Panc1 (cell line): ENCODE data around the gene BBS5. TPM values are rescaled to one million over a fixed set of nuclear protein-coding genes. Genes with fewer than 3 reads are reported as not detected.

Source experiments
- ATAC-seq: fragments of 200-7000 bp; cut with Tn5 transposase; 2 replicates; pipeline ENCODE4 v1.9.1; 2020; ENCODE audit warnings: mild to moderate bottlenecking, moderate library complexity
- BruUV-seq: library from RNA; stranded (reverse); fragments of 400-500 nt; replicated peaks from 2 replicates; lab custom pipeline; 2021; lab: Mats Ljungman, UMichigan
- CTCF ChIA-PET: fragments of 300-600 bp; sonication (Branson Sonifier 250); formaldehyde crosslinking; loops from one replicate; lab custom pipeline; 2022; ENCODE audit warnings: antibody characterized with exemption; lab: Charles Lee
- POLR2A ChIA-PET: fragments of 300-600 bp; sonication (Branson Sonifier 250); formaldehyde crosslinking; loops from one replicate; lab custom pipeline; 2022; ENCODE audit warnings: antibody characterized with exemption; lab: Charles Lee
- DNase-seq: peaks from one replicate; pipeline ENCODE4 v3.0.0-alpha.2; 2010; ENCODE audit warnings: low read depth, low spot score
- H3K27ac ChIP-seq: 2 replicates; pipeline ENCODE4 v1.5.1; 2011; ENCODE audit warnings: mild to moderate bottlenecking, low read length, inconsistent platforms
- H3K27me3 ChIP-seq: fragments of 200-500 bp; sonication (Bioruptor generic); 2 replicates; pipeline ENCODE4 v1.6.0; 2014; ENCODE audit warnings: low read length, inconsistent platforms; ENCODE audit not compliant: control insufficient read depth, insufficient read depth
- H3K36me3 ChIP-seq: fragments of 200-500 bp; sonication (Bioruptor generic); 2 replicates; pipeline ENCODE4 v1.5.1; 2014; ENCODE audit warnings: inconsistent platforms, mild to moderate bottlenecking, low read length, moderate library complexity; ENCODE audit not compliant: control insufficient read depth, insufficient read depth
- H3K4me1 ChIP-seq: 2 replicates; pipeline ENCODE4 v1.5.1; 2011; ENCODE audit warnings: inconsistent platforms, mild to moderate bottlenecking, low read length, moderate library complexity; ENCODE audit not compliant: control insufficient read depth, insufficient read depth
- H3K4me3 ChIP-seq, 2 experiments: 2 replicates each; pipeline ENCODE4 v1.5.1; 2011 to 2012; ENCODE audit warnings: low read depth in 2 of 2, low read length in 2 of 2, mild to moderate bottlenecking in 2 of 2, inconsistent platforms in 1 of 2, moderate library complexity in 1 of 2
- H3K9me3 ChIP-seq: fragments of 200-500 bp; sonication (Bioruptor generic); 2 replicates; pipeline ENCODE4 v1.5.1; 2014; ENCODE audit warnings: low read depth, mild to moderate bottlenecking, inconsistent platforms, low read length, moderate library complexity; ENCODE audit not compliant: control insufficient read depth, insufficient read depth
- POLR2AphosphoS5 ChIP-seq: IDR thresholded peaks from 2 replicates; pipeline ENCODE4 v1.6.1; 2012; ENCODE audit warnings: mild to moderate bottlenecking, low read depth, low read length, moderate library complexity
- SIN3A ChIP-seq: IDR thresholded peaks from 2 replicates; pipeline ENCODE4 v1.6.1; 2012; ENCODE audit warnings: low read depth, mild to moderate bottlenecking, low read length, moderate library complexity, borderline replicate concordance; ENCODE audit not compliant: insufficient read depth
- TCF7L2 ChIP-seq: IDR thresholded peaks from 2 replicates; pipeline ENCODE4 v1.6.1; 2011; ENCODE audit warnings: mild to moderate bottlenecking, low read depth, low read length, inconsistent platforms
- in situ Hi-C: cut with HindIII; loops from 2 replicates; pipeline ENCODE4 v1.10.0; 2016; ENCODE audit warnings: low sequenced_read_pairs, low pct_unique_long_range_greater_than_20kb
- intact Hi-C: fragments of 100-400 bp; cut with micrococcal nuclease; formaldehyde crosslinking; loops from one replicate; pipeline ENCODE4 v1.10.0; 2022; ENCODE audit not compliant: unreplicated experiment
- total RNA-seq: library from RNA; stranded (reverse); gene quantifications from one replicate; pipeline ENCODE4 v1.2.1, GENCODE V29; 2021; ENCODE audit not compliant: unreplicated experiment
- TF ChIP-seq, protein P1 (sequence below): fragments of 450-650 bp; IDR thresholded peaks from 2 replicates; pipeline ENCODE4 v1.5.1; 2017; ENCODE audit warnings: mild to moderate bottlenecking
- TF ChIP-seq, protein P2 (sequence below), 2 experiments: IDR thresholded peaks; 2 replicates each; pipeline ENCODE4 v1.6.1; 2011 to 2012; ENCODE audit warnings: low read depth in 2 of 2, control low read depth in 1 of 2, low read length in 1 of 2, mild to moderate bottlenecking in 1 of 2, moderate library complexity in 1 of 2; ENCODE audit not compliant: insufficient read depth in 1 of 2

BBS5 gene
- total RNA-seq, 1 experiment from 2014 or later: 7.5 TPM

DNA sequence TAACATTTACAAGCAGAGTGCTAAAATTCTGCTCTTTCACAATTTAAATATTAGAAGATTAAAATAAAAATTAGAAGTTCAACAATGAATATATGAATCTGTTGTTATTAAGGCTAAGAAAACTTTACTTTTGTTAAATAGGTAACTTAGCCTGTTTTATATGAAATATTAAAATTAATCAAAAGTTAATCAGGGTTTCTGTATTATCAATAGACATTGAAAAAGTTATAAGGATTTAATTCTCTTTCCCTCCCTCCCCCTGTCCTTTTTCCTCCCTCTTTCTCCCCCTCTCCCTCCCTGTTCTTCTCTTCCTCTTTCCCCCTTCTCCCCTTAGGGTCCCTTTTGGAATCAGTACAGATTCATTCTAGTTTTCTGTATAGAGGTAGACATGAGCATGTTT lies 12.1 kb downstream of the BBS5 start:
- H3K9me3 ChIP-seq: no peaks in the 10 kb centered on the region
- H3K4me1 ChIP-seq: no peaks in the 10 kb centered on the region
- ATAC-seq (no peak), DNase-seq (no peak)
- POLR2A ChIA-PET: no interaction called here
- H3K27ac ChIP-seq: no peak overlapping the region
- intact Hi-C loops: no loop called here
- BruUV-seq: no TSS peak
- CTCF ChIA-PET: no interaction called here
- no peaks in the 10 kb centered on the region; the same call in none of the 2 replicates for H3K36me3 ChIP-seq
- no peak overlapping the region for H3K4me3 ChIP-seq
- in situ Hi-C loops: no loop called here
- no peaks in the 10 kb centered on the region for H3K27me3 ChIP-seq
- TF ChIP-seq, protein P1, sequence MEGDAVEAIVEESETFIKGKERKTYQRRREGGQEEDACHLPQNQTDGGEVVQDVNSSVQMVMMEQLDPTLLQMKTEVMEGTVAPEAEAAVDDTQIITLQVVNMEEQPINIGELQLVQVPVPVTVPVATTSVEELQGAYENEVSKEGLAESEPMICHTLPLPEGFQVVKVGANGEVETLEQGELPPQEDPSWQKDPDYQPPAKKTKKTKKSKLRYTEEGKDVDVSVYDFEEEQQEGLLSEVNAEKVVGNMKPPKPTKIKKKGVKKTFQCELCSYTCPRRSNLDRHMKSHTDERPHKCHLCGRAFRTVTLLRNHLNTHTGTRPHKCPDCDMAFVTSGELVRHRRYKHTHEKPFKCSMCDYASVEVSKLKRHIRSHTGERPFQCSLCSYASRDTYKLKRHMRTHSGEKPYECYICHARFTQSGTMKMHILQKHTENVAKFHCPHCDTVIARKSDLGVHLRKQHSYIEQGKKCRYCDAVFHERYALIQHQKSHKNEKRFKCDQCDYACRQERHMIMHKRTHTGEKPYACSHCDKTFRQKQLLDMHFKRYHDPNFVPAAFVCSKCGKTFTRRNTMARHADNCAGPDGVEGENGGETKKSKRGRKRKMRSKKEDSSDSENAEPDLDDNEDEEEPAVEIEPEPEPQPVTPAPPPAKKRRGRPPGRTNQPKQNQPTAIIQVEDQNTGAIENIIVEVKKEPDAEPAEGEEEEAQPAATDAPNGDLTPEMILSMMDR: no peak
- TF ChIP-seq, protein P2, sequence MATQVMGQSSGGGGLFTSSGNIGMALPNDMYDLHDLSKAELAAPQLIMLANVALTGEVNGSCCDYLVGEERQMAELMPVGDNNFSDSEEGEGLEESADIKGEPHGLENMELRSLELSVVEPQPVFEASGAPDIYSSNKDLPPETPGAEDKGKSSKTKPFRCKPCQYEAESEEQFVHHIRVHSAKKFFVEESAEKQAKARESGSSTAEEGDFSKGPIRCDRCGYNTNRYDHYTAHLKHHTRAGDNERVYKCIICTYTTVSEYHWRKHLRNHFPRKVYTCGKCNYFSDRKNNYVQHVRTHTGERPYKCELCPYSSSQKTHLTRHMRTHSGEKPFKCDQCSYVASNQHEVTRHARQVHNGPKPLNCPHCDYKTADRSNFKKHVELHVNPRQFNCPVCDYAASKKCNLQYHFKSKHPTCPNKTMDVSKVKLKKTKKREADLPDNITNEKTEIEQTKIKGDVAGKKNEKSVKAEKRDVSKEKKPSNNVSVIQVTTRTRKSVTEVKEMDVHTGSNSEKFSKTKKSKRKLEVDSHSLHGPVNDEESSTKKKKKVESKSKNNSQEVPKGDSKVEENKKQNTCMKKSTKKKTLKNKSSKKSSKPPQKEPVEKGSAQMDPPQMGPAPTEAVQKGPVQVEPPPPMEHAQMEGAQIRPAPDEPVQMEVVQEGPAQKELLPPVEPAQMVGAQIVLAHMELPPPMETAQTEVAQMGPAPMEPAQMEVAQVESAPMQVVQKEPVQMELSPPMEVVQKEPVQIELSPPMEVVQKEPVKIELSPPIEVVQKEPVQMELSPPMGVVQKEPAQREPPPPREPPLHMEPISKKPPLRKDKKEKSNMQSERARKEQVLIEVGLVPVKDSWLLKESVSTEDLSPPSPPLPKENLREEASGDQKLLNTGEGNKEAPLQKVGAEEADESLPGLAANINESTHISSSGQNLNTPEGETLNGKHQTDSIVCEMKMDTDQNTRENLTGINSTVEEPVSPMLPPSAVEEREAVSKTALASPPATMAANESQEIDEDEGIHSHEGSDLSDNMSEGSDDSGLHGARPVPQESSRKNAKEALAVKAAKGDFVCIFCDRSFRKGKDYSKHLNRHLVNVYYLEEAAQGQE (IDR thresholded peaks at IDR 0.05; ENCODE audit: insufficient read depth in 1 of 2, low read depth in 2 of 2, low read length in 1 of 2): no peak
- TF ChIP-seq TCF7L2: no peak
- no peak for TF ChIP-seq POLR2AphosphoS5
- no peak for TF ChIP-seq SIN3A

DNA sequence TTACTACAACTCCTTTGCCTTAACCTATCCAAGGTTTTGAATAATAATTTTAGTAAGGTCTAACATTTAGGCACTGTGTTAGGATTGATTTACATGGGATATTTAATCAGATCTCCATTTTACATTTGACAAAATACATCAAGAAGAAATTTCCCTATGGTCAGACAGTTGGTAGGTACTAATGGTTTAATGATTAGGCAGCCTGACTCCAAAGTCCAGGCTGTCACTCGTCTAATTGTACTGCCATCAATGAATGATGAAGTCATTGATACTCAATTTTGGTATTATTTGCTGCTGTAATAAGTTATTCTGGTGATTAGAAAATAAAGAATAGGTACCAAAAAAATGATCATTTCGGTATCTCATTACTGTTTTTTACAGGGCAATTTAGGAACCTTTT lies 14.1 kb downstream of the BBS5 start:
- ChIA-PET CTCF (no interaction called here), POLR2A (no interaction called here)
- Histone ChIP-seq H3K36me3 (no peaks in the 10 kb centered on the region), H3K4me1 (no peaks in the 10 kb centered on the region), H3K27me3 (no peaks in the 10 kb centered on the region), H3K9me3 (no peaks in the 10 kb centered on the region), H3K27ac (no peak overlapping the region), H3K4me3 (no peak overlapping the region)
- in situ Hi-C loops: no loop called here
- no TSS peak for BruUV-seq
- intact Hi-C loops: no loop called here
- no peak for ATAC-seq
- TF ChIP-seq, protein P1: no peak
- TF ChIP-seq, protein P2 (IDR thresholded peaks at IDR 0.05; ENCODE audit: insufficient read depth in 1 of 2, low read depth in 2 of 2, low read length in 1 of 2): no peak
- TF ChIP-seq POLR2AphosphoS5 (no peak), TCF7L2 (no peak), SIN3A (no peak)
- no peak for DNase-seq
